H7 (cell line): ENCODE measurements around the gene AFDN. TPM values are rescaled to one million over a fixed set of nuclear protein-coding genes. Genes with fewer than 3 reads are reported as not detected.

Source experiments
- DNase-seq: peaks from one replicate; pipeline ENCODE4 v3.0.0; 2012
- H3K27me3 ChIP-seq: 2 replicates; pipeline ENCODE4 v1.6.0; 2011; ENCODE audit warnings: mild to moderate bottlenecking, low read length; ENCODE audit not compliant: control insufficient read depth, insufficient read depth
- H3K36me3 ChIP-seq: replicated peaks from 2 replicates; pipeline ENCODE4 v1.5.1; 2011; ENCODE audit warnings: low read length; ENCODE audit not compliant: control insufficient read depth, insufficient read depth
- H3K4me3 ChIP-seq: 2 replicates; pipeline ENCODE4 v1.5.1; 2011; ENCODE audit warnings: low read depth, mild to moderate bottlenecking, control low read depth, low read length, moderate library complexity; ENCODE audit not compliant: insufficient read depth
- total RNA-seq: library from RNA; depleted of rRNA; stranded (reverse); fragments of >200 nt; shearing (Covaris generic); gene quantifications from 2 replicates; pipeline ENCODE4 v1.2.3, GENCODE V29; 2014

The AFDN gene
- total RNA-seq, 1 experiment from 2014 or later, result 67.6 TPM

- DNase-seq, result no peak
- no peaks in the 10 kb centered on the region for H3K36me3 ChIP-seq
- no peaks in the 10 kb centered on the region for H3K27me3 ChIP-seq
- H3K4me3 ChIP-seq, result no peak overlapping the region
Observed at GRCh38 chr6:167789358-167789757, 37.4 kb upstream of the AFDN start.

- Histone ChIP-seq H3K36me3 (no peaks in the 10 kb centered on the region), H3K4me3 (no peak overlapping the region), H3K27me3 (no peaks in the 10 kb centered on the region)
- no peak for DNase-seq
Observed at GRCh38 chr6:167791091-167791779, 35.5 kb upstream of the AFDN start.

GRCh38 chr6:167791780-167792478, 34.8 kb upstream of the AFDN start:
- Histone ChIP-seq H3K27me3 (no peaks in the 10 kb centered on the region), H3K36me3 (no peaks in the 10 kb centered on the region), H3K4me3 (no peak overlapping the region)
- DNase-seq, result peak; percentile 69

- no peaks in the 10 kb centered on the region for H3K36me3 ChIP-seq
Observed at GRCh38 chr6:167793421-167793820, 33.3 kb upstream of the AFDN start.

GRCh38 chr6:167794161-167795157, 32.3 kb upstream of the AFDN start:
- DNase-seq, result no peak
- no peaks in the 10 kb centered on the region for H3K36me3 ChIP-seq
- no peak overlapping the region for H3K4me3 ChIP-seq
- H3K27me3 ChIP-seq, result no peaks in the 10 kb centered on the region

More at GRCh38 chr6:167793421-167793820, 33.3 kb upstream of the AFDN start:
- no peak for DNase-seq
- Histone ChIP-seq H3K27me3 (no peaks in the 10 kb centered on the region), H3K4me3 (no peak overlapping the region)

- DNase-seq, result no peak
- H3K36me3 ChIP-seq, result no peaks in the 10 kb centered on the region
- no peaks in the 10 kb centered on the region for H3K27me3 ChIP-seq
- H3K4me3 ChIP-seq, result no peak overlapping the region
Observed at GRCh38 chr6:167795321-167795811, 31.3 kb upstream of the AFDN start.

GRCh38 chr6:167795874-167796191, 30.9 kb upstream of the AFDN start:
- no peak for DNase-seq
- H3K4me3 ChIP-seq, result no peak overlapping the region
- no peaks in the 10 kb centered on the region for H3K36me3 ChIP-seq
- no peaks in the 10 kb centered on the region for H3K27me3 ChIP-seq

GRCh38 chr6:167796192-167796981, 30.3 kb upstream of the AFDN start:
- peak; percentile 70 for DNase-seq
- no peaks in the 10 kb centered on the region for H3K27me3 ChIP-seq
- H3K36me3 ChIP-seq, result no peaks in the 10 kb centered on the region
- peak overlapping the region; percentile 8; the same call in 1 of the 2 replicates for H3K4me3 ChIP-seq

GRCh38 chr6:167797011-167797471, 29.7 kb upstream of the AFDN start:
- no peak for DNase-seq
- H3K27me3 ChIP-seq, result no peaks in the 10 kb centered on the region
- no peak overlapping the region for H3K4me3 ChIP-seq
- H3K36me3 ChIP-seq, result no peaks in the 10 kb centered on the region

GRCh38 chr6:167797476-167798265, 29.0 kb upstream of the AFDN start:
- Histone ChIP-seq H3K27me3 (no peaks in the 10 kb centered on the region), H3K4me3 (no peak overlapping the region), H3K36me3 (no peaks in the 10 kb centered on the region)
- DNase-seq, result no peak

GRCh38 chr6:167798453-167798852, 28.3 kb upstream of the AFDN start:
- Histone ChIP-seq H3K4me3 (no peak overlapping the region), H3K36me3 (no peaks in the 10 kb centered on the region), H3K27me3 (no peaks in the 10 kb centered on the region)
- DNase-seq, result no peak

GRCh38 chr6:167799033-167799821, 27.5 kb upstream of the AFDN start:
- Histone ChIP-seq H3K36me3 (no peaks in the 10 kb centered on the region), H3K4me3 (no peak overlapping the region), H3K27me3 (no peaks in the 10 kb centered on the region)
- peak; percentile 67 for DNase-seq

- Histone ChIP-seq H3K27me3 (no peaks in the 10 kb centered on the region), H3K36me3 (no peaks in the 10 kb centered on the region), H3K4me3 (no peak overlapping the region)
- no peak for DNase-seq
Observed at GRCh38 chr6:167800549-167800948, 26.2 kb upstream of the AFDN start.
